Stimulated activated naive B cell treated with anti-CD40 and anti-IgM and Interleukin-4, amounts not matched to agents 10 μg/mL and 1 μg/mL and 100 μg/mL, for 72 hours (primary cell): ENCODE results near the gene IZUMO1.
"Not testable (repeated sequence)": the region's sequence is repeated elsewhere in the genome, so short reads cannot be mapped to it uniquely, and the experiment has no call there.

ENCODE experiments used
- ATAC-seq, 2 donors: fragments of 150-1000 bp; cut with Tn5 transposase; replicated peaks; 2 replicates each; pipeline ENCODE4 v1.10.0; 2021; ENCODE audit warnings: moderate library complexity in 1 of 2
- DNase-seq: peaks from one replicate; pipeline ENCODE4 v3.0.0; 2021
- H3K27ac Mint-ChIP-seq: one replicate; pipeline ENCODE4 v1.8.0; 2022; ENCODE audit warnings: mild to moderate bottlenecking, mixed read lengths
- H3K27me3 Mint-ChIP-seq, 2 donors: one replicate each; pipeline ENCODE4 v1.8.0; 2022; ENCODE audit warnings: mixed read lengths in 2 of 2
- H3K36me3 Mint-ChIP-seq, 2 donors: one replicate each; pipeline ENCODE4 v1.8.0; 2022; ENCODE audit warnings: mixed read lengths in 2 of 2, mild to moderate bottlenecking in 1 of 2
- H3K4me1 Mint-ChIP-seq, 2 donors: one replicate each; pipeline ENCODE4 v1.8.0; 2022; ENCODE audit warnings: mixed read lengths in 2 of 2, mild to moderate bottlenecking in 1 of 2
- H3K4me3 Mint-ChIP-seq, 2 donors: one replicate each; pipeline ENCODE4 v1.8.0; 2022; ENCODE audit warnings: mild to moderate bottlenecking in 2 of 2, mixed read lengths in 2 of 2, moderate library complexity in 1 of 2
- H3K9me3 Mint-ChIP-seq, 2 donors: one replicate each; pipeline ENCODE4 v1.8.0; 2022; ENCODE audit warnings: mixed read lengths in 2 of 2, mild to moderate bottlenecking in 1 of 2

Gene IZUMO1

DNA sequence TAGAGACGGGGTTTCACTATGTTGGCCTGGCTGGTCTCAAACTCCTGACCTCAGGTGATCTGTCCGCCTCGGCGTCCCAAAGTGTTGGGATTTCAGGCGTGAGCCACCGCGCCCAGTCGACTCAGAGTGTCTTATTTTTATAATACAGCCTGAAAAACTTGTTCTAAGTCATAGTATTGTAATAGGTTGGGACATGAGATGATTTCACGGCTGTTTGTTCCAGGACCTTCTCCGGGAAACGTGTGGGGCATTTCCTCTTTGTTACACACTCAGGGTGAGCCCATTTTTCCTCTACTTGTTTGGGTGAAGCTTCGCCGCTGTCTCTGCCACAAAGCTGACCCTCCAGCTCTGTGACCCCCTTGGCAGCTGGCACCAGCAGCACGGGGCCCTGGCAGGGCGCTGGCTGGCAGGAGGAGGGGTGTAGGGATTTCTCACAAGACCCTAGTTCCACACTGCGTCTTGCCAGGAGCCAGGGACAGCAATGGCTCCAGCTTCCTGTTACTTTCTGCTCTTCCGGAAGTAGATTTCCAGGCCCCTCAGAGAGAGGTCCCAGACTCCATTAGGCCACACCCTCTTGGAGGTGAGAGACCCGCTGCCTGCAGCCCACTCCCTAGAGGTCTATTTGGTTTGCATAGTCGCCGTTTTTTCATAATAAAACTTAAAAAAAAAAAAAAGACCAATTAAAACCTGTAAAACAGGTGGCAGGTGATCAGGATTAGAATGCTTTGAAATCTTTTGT, 24.2 kb upstream of the IZUMO1 start:
- ATAC-seq, result no peak
- Mint-ChIP-seq H3K27me3 (peaks cover 16 to 40% of the 10 kb centered on the region in 2 donors), H3K4me3 (no peak overlapping the region), H3K27ac (no peak overlapping the region), H3K9me3 (no peaks in the 10 kb centered on the region), H3K4me1 (no peaks in the 10 kb centered on the region), H3K36me3 (peaks cover 0 to 2% of the 10 kb centered on the region in 2 donors)
- no peak for DNase-seq

DNA sequence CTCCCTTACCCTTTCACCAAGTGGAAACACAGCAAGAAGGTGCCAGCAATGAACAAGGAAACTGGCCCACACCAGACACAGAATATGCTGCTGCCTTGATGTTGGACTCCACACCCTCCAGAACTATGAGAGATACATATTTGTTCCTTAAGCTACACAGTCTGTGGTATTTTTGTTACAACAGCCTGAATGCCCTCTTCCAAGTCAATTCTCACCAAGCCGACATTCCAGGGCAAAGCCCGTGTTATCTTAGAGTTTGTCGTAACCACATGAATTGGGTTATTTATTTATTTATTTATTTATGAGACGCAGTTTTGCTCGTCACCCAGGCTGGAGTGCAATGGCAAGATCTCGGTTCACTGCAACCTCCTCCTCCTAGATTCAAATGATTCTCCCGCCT, 23.6 kb upstream of the IZUMO1 start:
- H3K4me3 Mint-ChIP-seq, result no peak overlapping the region
- DNase-seq, result no peak
- H3K27me3 Mint-ChIP-seq, result peaks cover 19 to 46% of the 10 kb centered on the region in 2 donors
- peaks cover 0 to 2% of the 10 kb centered on the region in 2 donors for H3K36me3 Mint-ChIP-seq
- no peak overlapping the region for H3K27ac Mint-ChIP-seq
- ATAC-seq, result no peak
- no peaks in the 10 kb centered on the region for H3K4me1 Mint-ChIP-seq
- no peaks in the 10 kb centered on the region for H3K9me3 Mint-ChIP-seq

DNA sequence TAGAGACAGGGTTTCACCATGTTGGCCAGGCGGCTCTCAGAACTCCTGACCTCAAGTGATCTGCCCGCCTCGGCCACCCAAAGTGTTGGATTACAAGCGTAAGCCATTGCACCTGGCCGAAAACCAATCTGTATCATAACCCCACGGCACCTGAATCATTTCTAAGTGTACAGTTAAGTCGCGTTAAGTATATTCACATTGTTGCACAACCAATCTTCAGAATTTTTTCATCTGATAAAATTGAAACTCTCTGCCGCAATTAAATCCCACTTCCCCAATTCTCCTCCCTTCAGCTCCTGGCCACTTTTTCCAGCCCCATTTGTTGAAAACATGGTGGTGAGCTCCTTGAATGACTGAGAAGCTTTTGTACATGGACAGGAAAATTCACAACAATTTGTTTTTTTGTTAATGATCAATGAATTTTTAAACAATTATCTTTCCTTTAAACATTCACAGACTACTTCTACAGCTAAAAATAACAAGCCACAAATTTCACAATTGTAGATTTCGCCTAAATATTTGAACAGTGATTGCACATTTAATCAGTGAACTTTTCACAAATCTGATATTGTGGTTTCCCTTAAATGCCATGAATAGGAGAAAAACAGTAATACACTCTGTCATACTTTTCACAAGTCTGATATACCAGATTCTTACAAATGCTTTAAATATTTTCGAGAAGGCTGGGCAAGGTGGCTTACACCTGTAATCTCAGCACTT, 22.4 kb upstream of the IZUMO1 start:
- no peaks in the 10 kb centered on the region for H3K9me3 Mint-ChIP-seq
- no peak overlapping the region for H3K4me3 Mint-ChIP-seq
- no peak overlapping the region for H3K27ac Mint-ChIP-seq
- no peak for DNase-seq
- H3K27me3 Mint-ChIP-seq, result peaks cover 25 to 53% of the 10 kb centered on the region in 2 donors
- ATAC-seq, result no peak
- H3K4me1 Mint-ChIP-seq, result no peaks in the 10 kb centered on the region
- peaks cover 0 to 2% of the 10 kb centered on the region in 2 donors for H3K36me3 Mint-ChIP-seq

DNA sequence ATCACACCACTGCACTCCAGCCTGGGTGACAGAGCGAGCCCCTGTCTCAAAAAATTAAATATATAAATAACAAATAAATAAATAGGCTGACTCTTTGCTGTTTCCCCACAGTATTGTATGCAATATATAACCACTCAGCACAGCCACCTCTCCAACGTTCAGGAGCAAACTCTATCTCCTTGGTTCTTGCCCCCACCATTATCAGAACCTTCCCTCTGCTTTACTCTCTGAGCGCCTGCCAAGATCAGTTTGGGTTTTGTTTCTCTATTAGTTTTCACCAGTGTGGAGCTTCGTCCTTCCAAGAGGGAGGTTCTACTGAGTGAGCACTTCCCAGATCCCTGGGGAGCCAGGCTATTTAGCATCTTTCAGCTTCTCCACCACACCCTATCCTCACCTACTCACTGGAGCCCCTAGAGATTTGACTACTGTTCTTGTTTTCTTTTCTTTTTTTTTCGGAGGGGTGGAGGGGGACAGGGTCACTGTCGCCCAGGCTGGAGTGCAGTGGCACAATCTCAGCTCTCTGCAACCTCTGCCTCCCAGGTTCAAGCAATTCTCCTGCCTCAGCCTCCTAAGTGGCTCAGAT, 21.6 kb upstream of the IZUMO1 start:
- not testable (repeated sequence) for H3K27ac Mint-ChIP-seq, H3K4me3 Mint-ChIP-seq, ATAC-seq, DNase-seq, H3K36me3 Mint-ChIP-seq, H3K9me3 Mint-ChIP-seq, H3K4me1 Mint-ChIP-seq
- peaks cover 25 to 56% of the 10 kb centered on the region in 2 donors for H3K27me3 Mint-ChIP-seq

DNA sequence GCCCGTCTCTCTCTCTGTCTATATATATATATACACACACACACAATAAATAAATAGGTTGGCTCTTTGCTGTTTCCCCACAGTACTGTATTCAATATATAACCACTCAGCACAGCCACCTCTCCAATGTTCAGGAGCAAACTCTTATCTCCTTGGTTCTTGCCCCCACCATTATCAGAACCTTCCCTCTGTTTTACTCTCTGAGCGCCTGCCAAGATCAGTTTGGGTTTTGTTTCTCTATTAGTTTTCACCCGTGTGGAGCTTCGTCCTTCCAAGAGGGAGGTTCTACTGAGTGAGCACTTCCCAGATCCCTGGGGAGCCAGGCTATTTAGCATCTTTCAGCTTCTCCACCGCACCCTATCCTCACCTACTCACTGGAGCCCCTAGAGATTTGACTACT, 19.1 kb upstream of the IZUMO1 start:
- not testable (repeated sequence) for H3K27ac Mint-ChIP-seq, ATAC-seq, H3K4me3 Mint-ChIP-seq

DNA sequence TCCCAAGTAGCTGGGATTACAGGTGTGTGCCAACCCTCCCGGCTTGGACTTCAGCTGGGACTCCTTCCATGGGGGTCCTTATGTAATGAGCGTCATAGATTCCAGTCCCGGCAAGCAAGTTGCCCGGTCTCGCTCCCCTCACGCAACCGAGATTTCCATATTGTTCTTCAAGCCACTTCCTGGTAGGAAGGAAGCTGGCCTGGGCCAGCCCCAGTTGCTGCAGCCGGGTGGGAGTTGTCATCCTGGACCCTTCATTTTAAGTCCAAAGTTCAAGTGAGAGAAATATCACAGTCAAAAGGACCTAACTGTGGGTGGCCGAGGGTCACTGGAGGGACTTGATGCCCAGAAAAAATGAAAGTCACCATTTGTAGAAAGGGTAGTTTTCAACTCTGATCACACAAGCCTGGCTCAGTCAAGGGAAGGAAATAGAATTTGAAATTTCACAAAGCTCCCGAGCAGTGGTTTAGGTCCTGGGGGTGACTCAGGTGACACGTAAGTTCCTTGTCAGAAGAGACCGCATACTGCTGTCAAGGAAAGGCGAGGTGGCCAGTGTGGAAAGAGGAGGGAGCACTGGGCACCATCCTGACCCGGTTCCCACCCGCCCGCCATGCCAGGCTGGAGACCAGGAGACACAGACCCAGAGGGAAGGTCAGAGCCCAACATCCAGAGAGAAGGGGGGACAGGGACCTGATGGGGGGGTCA, 13.9 kb upstream of the IZUMO1 start:
- peaks cover 0 to 3% of the 10 kb centered on the region in 2 donors for H3K4me1 Mint-ChIP-seq
- DNase-seq (no peak), ATAC-seq (no peak)
- H3K27me3 Mint-ChIP-seq, result peaks cover 37 to 67% of the 10 kb centered on the region in 2 donors
- no peak overlapping the region for H3K4me3 Mint-ChIP-seq
- no peak overlapping the region for H3K27ac Mint-ChIP-seq
- no peaks in the 10 kb centered on the region for H3K9me3 Mint-ChIP-seq
- H3K36me3 Mint-ChIP-seq, result no peaks in the 10 kb centered on the region

More for the DNA sequence above, 19.1 kb upstream of the IZUMO1 start:
- H3K27me3 Mint-ChIP-seq, result peaks cover 42 to 72% of the 10 kb centered on the region in 2 donors
- not testable (repeated sequence) for DNase-seq, H3K36me3 Mint-ChIP-seq, H3K9me3 Mint-ChIP-seq, H3K4me1 Mint-ChIP-seq

DNA sequence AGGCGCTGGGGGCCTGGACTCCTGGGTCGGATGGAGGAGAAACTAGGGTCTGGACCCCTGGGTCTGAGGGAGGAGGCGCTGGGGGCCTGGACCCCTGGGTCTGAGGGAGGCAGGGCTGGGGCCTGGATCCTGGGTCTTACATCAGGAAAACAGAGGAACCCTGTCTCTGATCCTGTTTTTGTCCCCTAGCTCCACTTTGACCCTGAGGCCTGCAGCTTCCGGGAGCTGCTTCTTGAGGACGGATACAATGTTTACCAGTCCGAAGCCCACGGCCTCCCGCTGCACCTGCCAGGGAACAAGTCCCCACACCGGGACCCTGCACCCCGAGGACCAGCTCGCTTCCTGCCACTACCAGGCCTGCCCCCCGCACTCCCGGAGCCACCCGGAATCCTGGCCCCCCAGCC, 11.0 kb upstream of the IZUMO1 start:
- no peaks in the 10 kb centered on the region for H3K36me3 Mint-ChIP-seq
- H3K27ac Mint-ChIP-seq, result no peak overlapping the region
- ATAC-seq (no peak), DNase-seq (no peak)
- no peak overlapping the region for H3K4me3 Mint-ChIP-seq
- peaks cover 8 to 11% of the 10 kb centered on the region in 2 donors for H3K4me1 Mint-ChIP-seq
- H3K27me3 Mint-ChIP-seq, result peaks cover 46 to 76% of the 10 kb centered on the region in 2 donors
- no peaks in the 10 kb centered on the region for H3K9me3 Mint-ChIP-seq

DNA sequence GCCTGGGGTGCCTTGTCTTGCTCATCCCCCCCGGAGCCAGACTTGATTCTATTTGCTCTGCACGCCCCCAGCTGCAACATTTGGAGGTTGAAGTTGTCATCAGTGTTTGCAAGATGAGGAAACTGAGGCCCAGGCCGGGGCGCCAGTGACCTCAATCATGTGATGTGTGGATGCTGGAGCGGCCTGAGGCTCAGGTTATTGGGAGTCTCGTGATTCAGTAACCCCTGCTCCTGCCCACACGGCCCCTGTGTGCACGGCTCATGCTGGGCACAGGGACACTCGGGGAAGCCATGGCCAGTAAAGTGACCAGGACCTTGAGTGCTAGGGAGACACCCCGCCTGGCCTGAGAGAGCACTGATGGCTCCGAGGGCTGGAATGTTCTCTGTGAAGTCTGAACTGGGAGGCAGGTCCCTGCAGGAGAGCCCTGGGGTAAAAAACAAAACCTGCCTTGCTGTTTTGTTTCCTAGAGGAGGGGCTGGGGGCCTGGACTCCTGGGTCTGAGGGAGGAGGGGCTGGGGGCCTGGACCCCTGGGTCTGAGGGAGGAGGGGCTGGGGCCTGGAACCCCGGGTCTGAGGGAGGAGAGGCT, 10.5 kb upstream of the IZUMO1 start:
- Mint-ChIP-seq H3K36me3 (no peaks in the 10 kb centered on the region), H3K9me3 (no peaks in the 10 kb centered on the region), H3K27ac (no peak overlapping the region), H3K27me3 (peaks cover 43 to 73% of the 10 kb centered on the region in 2 donors), H3K4me1 (peaks cover 8 to 14% of the 10 kb centered on the region in 2 donors), H3K4me3 (no peak overlapping the region)
- no peak for DNase-seq
- ATAC-seq, result no peak

DNA sequence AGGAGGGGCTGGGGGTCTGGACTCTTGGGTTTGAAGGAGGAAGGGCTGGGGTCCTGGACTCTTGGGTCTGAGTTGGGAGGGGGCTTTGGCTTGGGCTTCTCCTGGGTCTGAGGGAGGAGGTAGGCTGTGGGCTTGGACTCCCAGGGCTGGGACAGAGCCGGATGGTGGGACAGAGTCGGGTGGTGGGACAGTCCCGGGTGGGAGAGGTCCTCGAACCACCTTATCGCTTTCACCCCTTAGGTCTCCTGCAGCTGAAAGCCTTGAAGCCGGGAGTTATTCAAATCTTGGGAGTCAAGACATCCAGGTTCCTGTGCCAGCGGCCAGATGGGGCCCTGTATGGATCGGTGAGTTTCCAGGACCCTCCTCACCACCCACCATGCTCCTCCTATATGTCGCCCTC, 10.0 kb upstream of the IZUMO1 start:
- Mint-ChIP-seq H3K27me3 (peaks cover 41 to 72% of the 10 kb centered on the region in 2 donors), H3K9me3 (no peaks in the 10 kb centered on the region), H3K27ac (no peak overlapping the region), H3K36me3 (no peaks in the 10 kb centered on the region), H3K4me1 (peaks cover 10 to 17% of the 10 kb centered on the region in 2 donors), H3K4me3 (no peak overlapping the region)
- ATAC-seq (no peak), DNase-seq (no peak)

DNA sequence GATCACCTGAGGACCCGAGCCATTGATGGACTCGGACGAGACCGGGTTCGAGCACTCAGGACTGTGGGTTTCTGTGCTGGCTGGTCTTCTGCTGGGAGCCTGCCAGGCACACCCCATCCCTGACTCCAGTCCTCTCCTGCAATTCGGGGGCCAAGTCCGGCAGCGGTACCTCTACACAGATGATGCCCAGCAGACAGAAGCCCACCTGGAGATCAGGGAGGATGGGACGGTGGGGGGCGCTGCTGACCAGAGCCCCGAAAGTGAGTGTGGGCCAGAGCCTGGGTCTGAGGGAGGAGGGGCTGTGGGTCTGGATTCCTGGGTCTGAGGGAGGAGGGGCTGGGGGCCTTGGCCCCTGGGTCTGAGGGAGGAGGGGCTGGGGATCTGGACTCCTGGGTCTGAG, 9.5 kb upstream of the IZUMO1 start:
- Mint-ChIP-seq H3K4me3 (no peak overlapping the region), H3K4me1 (peaks cover 11 to 17% of the 10 kb centered on the region in 2 donors), H3K9me3 (no peaks in the 10 kb centered on the region), H3K27ac (no peak overlapping the region), H3K27me3 (peaks cover 39 to 71% of the 10 kb centered on the region in 2 donors), H3K36me3 (no peaks in the 10 kb centered on the region)
- no peak for ATAC-seq
- DNase-seq, result no peak

DNA sequence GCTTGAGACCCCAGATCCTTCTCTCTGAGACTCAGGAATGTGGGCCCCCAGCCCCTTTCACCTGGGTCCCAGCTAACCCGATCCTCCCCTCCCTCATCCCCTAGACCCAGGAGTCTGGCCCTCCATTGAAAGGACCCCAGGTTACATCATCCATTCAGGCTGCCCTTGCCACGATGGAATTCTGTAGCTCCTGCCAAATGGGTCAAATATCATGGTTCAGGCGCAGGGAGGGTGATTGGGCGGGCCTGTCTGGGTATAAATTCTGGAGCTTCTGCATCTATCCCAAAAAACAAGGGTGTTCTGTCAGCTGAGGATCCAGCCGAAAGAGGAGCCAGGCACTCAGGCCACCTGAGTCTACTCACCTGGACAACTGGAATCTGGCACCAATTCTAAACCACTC, 9.1 kb upstream of the IZUMO1 start:
- Mint-ChIP-seq H3K36me3 (no peaks in the 10 kb centered on the region), H3K27ac (no peak overlapping the region), H3K9me3 (no peaks in the 10 kb centered on the region), H3K27me3 (peaks cover 39 to 71% of the 10 kb centered on the region in 2 donors), H3K4me1 (peaks cover 15 to 17% of the 10 kb centered on the region in 2 donors), H3K4me3 (no peak overlapping the region)
- ATAC-seq (no peak), DNase-seq (no peak)

DNA sequence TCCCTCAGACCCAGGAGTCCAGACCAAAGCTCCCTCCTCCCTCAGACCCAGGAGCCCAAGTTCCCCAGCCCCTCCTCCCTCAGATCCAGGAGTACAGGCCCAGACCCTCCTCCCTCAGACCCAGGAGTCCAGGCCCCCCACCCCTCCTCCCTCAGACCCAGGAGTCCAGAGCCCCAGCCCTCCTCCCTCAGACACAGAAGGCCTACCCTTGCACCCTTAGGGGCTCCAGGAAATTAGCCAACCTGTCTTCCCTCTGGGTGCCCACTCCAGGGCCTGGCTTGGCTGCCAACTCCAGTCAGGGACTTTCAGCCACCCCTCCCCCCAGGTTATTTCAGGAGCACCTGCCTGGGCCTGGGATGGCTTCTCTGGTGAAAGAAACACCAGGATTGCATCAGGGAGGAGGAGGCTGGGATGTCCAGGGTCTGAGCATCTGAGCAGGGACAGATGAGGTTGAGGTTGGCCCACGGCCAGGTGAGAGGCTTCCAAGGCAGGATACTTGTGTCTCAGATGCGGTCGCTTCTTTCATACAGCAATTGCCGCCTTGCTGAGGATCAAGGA, 8.5 kb upstream of the IZUMO1 start, which contains the start of gene FGF21:
FGF21 (plus strand) TSS at position 441 of the 558 bp plus-strand sequence. CDS start 713 bp downstream, outside the sequence.
- Mint-ChIP-seq H3K36me3 (no peaks in the 10 kb centered on the region), H3K4me3 (no peak within 1 kb of the TSS), H3K9me3 (no peaks in the 10 kb centered on the region), H3K27me3 (peaks cover 35 to 71% of the 10 kb centered on the region in 2 donors), H3K4me1 (peaks cover 11 to 17% of the 10 kb centered on the region in 2 donors), H3K27ac (no peak within 1 kb of the TSS)
- DNase-seq (no peak), ATAC-seq (no peak)

DNA sequence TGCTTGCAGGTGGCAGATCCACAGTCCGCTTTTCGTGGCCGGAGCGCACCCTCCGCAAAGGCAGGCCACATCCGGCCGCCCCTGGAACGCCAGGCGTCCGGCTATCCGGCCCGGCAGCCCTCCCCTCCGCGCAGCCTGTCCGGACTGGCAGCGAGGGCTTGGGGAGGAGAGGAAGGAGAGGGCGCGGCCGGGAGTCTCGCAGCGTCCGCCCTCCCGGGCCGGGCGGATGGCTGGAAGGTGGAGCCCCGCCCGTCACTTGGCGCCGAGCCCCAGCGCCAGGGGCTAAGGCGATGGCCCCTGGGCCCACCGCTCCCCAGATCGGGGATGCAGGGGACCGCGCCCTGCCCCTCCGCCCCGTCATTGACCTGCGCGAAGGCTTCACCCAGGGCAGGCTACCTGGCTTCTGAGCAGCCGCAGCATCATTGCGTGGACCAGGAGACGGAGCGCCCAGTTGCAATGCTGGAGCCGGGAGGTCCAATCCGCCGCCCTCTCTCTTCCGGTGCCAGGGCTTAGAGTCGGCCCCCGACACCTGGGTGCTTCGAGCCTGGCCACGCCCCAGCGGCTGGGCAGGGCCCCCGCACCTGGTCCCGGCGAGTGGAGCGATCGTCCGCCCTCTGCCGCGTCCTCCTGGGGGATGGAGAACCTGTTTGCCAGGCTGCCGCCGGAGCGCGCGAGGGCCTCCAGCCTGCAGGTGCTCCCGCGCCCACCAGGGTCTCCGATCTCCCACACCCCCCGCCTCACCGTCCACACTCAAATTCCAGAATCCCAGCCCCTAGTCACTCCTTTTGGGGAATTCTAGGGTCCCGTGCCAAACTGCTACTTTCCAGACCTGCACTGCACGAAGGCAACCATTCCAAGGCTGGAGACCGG, 6.0 kb upstream of the IZUMO1 start, which contains the start of gene FUT1:
FUT1 (minus strand) TSS at position 146 of the 870 bp plus-strand sequence. CDS start 1,360 bp downstream, outside the sequence.
- no peak for DNase-seq
- ATAC-seq, result peak; percentile 60 to 72
- Mint-ChIP-seq H3K27ac (no peak within 1 kb of the TSS), H3K4me1 (peaks cover 13 to 17% of the 10 kb centered on the region in 2 donors), H3K27me3 (peaks cover 41 to 75% of the 10 kb centered on the region in 2 donors), H3K36me3 (no peaks in the 10 kb centered on the region), H3K4me3 (peak within 1 kb of the TSS; percentile 61 to 82), H3K9me3 (no peaks in the 10 kb centered on the region)
